ENCODE measurements around the gene ADAMTS14.
A peak's percentile ranks its signal among the peaks of the same experiment; 100 is the strongest.
"Not testable (repeated sequence)": the region's sequence is repeated elsewhere in the genome, so short reads cannot be mapped to it uniquely, and the experiment has no call there.

The ADAMTS14 gene

DNA sequence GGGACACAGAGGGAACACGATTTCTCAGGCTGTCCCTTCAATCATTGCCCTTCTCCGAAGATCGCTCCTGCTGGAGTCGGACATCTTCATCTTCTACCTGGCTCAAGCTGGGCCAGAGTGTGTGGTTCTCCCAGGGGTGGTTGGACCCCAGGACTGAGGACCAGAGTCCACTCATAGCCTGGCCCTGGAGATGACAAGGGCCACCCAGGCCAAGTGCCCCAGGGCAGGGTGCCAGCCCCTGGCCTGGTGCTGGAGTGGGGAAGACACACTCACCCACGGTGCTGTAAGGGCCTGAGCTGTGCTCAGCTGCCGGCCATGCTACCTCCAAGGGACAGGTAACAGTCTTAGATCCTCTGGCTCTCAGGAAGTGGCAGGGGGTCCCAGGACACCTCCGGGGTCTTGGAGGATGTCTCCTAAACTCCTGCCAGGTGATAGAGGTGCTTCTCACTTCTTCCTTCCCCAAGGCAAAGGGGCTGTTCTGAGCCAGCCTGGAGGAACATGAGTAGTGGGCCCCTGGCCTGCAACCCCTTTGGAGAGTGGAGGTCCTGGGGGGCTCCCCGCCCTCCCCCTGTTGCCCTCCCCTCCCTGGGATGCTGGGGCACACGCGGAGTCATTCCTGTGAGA is 89.5 kb downstream of the ADAMTS14 start:
- TF ChIP-seq MYC (IDR thresholded peaks at IDR 0.05; ENCODE audit: low read depth, low read length), result no peak
- TF ChIP-seq, protein P1, sequence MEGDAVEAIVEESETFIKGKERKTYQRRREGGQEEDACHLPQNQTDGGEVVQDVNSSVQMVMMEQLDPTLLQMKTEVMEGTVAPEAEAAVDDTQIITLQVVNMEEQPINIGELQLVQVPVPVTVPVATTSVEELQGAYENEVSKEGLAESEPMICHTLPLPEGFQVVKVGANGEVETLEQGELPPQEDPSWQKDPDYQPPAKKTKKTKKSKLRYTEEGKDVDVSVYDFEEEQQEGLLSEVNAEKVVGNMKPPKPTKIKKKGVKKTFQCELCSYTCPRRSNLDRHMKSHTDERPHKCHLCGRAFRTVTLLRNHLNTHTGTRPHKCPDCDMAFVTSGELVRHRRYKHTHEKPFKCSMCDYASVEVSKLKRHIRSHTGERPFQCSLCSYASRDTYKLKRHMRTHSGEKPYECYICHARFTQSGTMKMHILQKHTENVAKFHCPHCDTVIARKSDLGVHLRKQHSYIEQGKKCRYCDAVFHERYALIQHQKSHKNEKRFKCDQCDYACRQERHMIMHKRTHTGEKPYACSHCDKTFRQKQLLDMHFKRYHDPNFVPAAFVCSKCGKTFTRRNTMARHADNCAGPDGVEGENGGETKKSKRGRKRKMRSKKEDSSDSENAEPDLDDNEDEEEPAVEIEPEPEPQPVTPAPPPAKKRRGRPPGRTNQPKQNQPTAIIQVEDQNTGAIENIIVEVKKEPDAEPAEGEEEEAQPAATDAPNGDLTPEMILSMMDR (IDR thresholded peaks at IDR 0.05; ENCODE audit: low read depth, low read length), result no peak
- TF ChIP-seq POLR2A (IDR thresholded peaks at IDR 0.05; ENCODE audit: extremely low read depth, insufficient read length), result no peak
- TF ChIP-seq, protein P2, sequence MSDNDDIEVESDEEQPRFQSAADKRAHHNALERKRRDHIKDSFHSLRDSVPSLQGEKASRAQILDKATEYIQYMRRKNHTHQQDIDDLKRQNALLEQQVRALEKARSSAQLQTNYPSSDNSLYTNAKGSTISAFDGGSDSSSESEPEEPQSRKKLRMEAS (IDR thresholded peaks at IDR 0.05; ENCODE audit: low read depth, low read length), result no peak
- no peak for DNase-seq (ENCODE audit: low read depth)
- no peak overlapping the region for H3K4me3 ChIP-seq (ENCODE audit: low read depth, low read length)

DNA sequence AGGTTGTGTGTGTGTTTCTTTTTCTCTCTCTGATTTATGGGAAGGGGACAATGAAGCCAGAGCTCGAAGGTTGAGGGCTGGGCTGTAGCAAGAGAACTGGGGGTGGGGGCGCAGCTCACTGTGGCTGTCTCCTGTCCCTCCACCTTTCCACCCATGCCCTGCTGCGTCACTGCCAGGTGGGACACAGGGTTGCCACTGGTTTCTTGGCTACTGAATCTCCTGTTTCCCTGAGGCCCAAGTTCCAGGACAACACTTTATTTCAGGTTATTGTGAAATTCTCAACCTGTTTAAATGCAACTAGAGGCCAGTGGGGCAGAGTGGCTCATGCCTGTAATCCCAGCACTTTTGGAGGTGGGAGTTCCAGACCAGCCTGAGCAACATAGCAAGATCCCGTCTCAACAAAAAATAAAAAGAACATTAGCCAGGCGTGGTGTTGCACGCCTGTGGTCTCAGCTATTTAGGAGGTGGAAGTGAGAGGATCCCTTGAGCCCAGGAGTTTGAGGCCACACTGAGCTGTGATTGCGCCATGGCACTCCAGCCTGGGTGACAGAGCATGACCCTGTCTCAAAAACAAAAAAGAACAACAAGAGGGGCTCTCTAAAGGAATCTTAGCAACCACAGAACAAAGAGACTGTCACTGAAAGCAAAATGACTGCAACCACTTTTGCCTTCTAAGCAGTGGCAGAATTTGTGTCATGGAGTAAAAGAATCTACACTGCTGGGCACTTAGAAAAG is 90.3 kb downstream of the ADAMTS14 start:
- peak; percentile 79 for DNase-seq (ENCODE audit: low read depth)
- H3K4me3 ChIP-seq (ENCODE audit: low read depth, low read length), result no peak overlapping the region
- TF ChIP-seq, protein P1 (IDR thresholded peaks at IDR 0.05; ENCODE audit: low read depth, low read length), result no peak
- no peak for TF ChIP-seq MYC (IDR thresholded peaks at IDR 0.05; ENCODE audit: low read depth, low read length)
- TF ChIP-seq POLR2A (IDR thresholded peaks at IDR 0.05; ENCODE audit: extremely low read depth, insufficient read length), result no peak
- TF ChIP-seq, protein P2 (IDR thresholded peaks at IDR 0.05; ENCODE audit: low read depth, low read length), result no peak

DNA sequence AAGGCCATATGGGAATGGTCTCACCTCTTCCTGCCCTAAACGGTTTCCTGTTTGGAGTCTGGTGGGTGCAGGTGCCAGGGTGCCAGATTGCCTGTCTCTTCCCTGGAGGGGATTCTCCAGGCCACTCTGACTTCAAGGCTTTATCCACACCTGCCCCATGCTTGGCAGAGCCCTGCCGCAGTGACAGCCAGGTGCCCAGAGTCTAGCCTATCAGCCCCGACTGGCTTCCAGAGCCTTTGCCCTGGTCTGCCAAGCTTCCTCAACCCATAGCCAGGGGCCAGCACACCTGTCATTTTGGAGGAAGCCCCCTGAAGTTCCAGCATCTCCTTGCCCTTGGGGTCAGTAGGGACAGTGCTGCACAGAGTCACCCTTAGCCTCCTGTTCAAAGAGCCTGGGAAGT is 91.3 kb downstream of the ADAMTS14 start:
- DNase-seq (ENCODE audit: low read depth), result no peak

DNA sequence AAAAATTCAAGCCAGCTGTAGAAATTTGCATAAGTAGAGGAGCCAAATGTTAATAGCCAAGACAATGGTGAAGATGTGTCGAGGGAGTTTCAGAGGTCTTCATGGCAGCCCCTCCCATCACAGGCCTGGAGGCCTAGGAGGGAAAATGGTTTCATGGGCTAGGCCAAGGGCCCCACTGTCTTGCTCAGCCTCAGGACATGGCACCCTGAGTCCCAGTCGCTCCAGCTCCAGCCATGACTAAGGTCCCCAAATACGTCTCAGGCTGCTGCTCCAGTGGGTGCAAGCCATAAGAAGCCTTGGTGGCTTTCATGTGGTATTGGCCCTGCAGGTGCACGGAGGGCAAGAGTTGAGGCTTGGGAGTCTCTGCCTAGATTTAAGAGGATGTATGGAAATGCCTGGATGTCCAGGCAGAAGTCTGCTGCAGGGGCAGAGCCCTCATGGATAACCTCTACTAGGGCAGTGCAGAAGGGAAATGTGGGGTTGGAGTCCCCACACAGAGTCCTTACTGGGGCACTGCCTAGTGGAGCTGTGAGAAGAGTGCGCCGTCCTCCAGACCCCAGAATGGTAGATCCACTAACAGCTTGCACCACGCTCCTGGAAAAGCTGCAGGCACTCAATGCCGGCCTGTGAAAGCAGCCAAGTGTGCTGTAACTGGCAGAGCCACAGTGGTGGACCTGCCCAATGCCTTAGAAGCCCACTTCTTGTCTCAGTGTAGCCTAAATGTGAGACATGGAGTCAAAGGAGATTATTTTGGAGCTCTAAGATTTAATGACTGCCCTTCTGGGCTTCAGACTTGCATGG is 93.7 kb downstream of the ADAMTS14 start:
- no peak for DNase-seq (ENCODE audit: low read depth)
- no peak overlapping the region for H3K4me3 ChIP-seq (ENCODE audit: low read depth, low read length)
- TF ChIP-seq MYC (IDR thresholded peaks at IDR 0.05; ENCODE audit: low read depth, low read length) (no peak), POLR2A (IDR thresholded peaks at IDR 0.05; ENCODE audit: extremely low read depth, insufficient read length) (no peak)
- TF ChIP-seq, protein P1 (IDR thresholded peaks at IDR 0.05; ENCODE audit: low read depth, low read length), result no peak
- TF ChIP-seq, protein P2 (IDR thresholded peaks at IDR 0.05; ENCODE audit: low read depth, low read length), result no peak

More for the DNA sequence above, 91.3 kb downstream of the ADAMTS14 start:
- TF ChIP-seq, protein P1 (IDR thresholded peaks at IDR 0.05; ENCODE audit: low read depth, low read length), result no peak
- TF ChIP-seq, protein P2 (IDR thresholded peaks at IDR 0.05; ENCODE audit: low read depth, low read length), result no peak
- TF ChIP-seq POLR2A (IDR thresholded peaks at IDR 0.05; ENCODE audit: extremely low read depth, insufficient read length) (no peak), MYC (IDR thresholded peaks at IDR 0.05; ENCODE audit: low read depth, low read length) (no peak)
- H3K4me3 ChIP-seq (ENCODE audit: low read depth, low read length), result no peak overlapping the region

DNA sequence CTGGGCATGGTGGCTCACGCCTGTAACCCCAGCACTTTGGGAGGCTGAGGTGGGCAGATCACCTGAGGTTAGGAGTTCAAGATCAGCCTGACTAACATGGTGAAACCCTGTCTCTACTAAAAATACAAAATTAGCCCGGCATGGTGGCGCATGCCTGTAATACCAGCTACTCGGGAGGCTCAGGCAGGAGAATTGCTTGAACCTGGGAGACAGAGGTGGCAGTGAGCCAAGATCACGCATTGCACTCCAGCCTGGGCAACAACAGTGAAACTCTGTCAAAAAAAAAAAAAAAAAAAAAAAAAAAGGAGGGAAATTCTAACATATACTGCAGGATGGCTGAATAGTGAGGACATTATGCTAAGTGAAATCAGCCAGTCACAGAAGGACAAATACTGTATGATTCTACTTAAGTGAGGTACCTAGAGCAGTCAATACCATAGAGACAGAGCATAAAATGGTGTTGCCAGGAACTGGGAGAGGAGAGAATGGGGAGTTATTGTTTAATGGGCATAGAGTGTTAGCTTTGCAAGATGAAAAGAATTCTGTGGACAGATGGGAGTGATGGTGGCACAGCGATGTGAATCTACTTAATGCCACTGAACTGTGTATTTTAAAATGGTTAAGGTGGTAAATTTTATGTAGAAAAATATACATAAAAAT is 95.8 kb downstream of the ADAMTS14 start:
- DNase-seq (ENCODE audit: low read depth); H3K4me3 ChIP-seq (ENCODE audit: low read depth, low read length): not testable (repeated sequence)

Data from NB4 (cell line).